RWPE1 (cell line): ENCODE results near the gene RAPGEF2.

Experiments
- CTCF ChIA-PET: fragments of 350-600 bp; sonication (Branson Sonifier 250); formaldehyde crosslinking; extraction: SDS; loops from one replicate; lab custom pipeline; 2021; lab: Yijun Ruan, JAX
- POLR2A ChIA-PET: fragments of 400-600 bp; formaldehyde crosslinking; extraction: SDS; loops from one replicate; lab custom pipeline; 2020; ENCODE audit warnings: antibody characterized with exemption; ENCODE audit not compliant: low non-redundant PET; lab: Yijun Ruan, JAX
- DNase-seq: peaks from one replicate; pipeline ENCODE4 v3.0.0; 2012; ENCODE audit warnings: low spot score
- H3K27ac ChIP-seq: fragments of 450-650 bp; 2 replicates; pipeline ENCODE4 v1.5.1; 2017
- TF ChIP-seq, protein P1 (sequence below): fragments of 450-650 bp; conservative IDR thresholded peaks from 2 replicates; pipeline ENCODE4 v1.5.1; 2017; ENCODE audit warnings: low read depth, mild to moderate bottlenecking

RAPGEF2 gene

DNA sequence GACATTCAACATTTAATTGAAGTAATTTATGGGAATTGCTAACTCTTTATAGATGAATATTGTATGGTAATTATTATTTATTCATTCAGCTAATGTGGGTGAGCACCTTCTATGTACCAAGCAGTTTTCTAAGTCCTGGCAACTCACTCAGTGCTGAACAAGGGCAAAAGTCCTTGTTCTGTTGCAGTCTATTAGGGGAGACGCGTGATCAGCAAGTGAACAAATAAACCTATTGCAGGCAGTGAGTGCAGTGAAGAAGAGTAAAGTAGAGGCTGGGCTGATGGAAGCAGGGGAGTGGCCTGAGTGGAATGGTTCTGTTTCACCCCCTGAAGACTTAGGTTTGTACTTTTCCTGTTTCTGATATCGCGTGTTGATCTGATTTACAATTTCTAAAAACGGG, 214.3 kb downstream of the RAPGEF2 start:
- no peak for DNase-seq
- POLR2A ChIA-PET: no interaction called here
- no peak overlapping the region for H3K27ac ChIP-seq
- TF ChIP-seq, protein P1, sequence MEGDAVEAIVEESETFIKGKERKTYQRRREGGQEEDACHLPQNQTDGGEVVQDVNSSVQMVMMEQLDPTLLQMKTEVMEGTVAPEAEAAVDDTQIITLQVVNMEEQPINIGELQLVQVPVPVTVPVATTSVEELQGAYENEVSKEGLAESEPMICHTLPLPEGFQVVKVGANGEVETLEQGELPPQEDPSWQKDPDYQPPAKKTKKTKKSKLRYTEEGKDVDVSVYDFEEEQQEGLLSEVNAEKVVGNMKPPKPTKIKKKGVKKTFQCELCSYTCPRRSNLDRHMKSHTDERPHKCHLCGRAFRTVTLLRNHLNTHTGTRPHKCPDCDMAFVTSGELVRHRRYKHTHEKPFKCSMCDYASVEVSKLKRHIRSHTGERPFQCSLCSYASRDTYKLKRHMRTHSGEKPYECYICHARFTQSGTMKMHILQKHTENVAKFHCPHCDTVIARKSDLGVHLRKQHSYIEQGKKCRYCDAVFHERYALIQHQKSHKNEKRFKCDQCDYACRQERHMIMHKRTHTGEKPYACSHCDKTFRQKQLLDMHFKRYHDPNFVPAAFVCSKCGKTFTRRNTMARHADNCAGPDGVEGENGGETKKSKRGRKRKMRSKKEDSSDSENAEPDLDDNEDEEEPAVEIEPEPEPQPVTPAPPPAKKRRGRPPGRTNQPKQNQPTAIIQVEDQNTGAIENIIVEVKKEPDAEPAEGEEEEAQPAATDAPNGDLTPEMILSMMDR: no peak
- CTCF ChIA-PET: interaction anchor here (0.7 kb wide), 1 partner anchor 39 kb away, joined by 3 read pairs; no protein-coding TSS in a partner anchor

DNA sequence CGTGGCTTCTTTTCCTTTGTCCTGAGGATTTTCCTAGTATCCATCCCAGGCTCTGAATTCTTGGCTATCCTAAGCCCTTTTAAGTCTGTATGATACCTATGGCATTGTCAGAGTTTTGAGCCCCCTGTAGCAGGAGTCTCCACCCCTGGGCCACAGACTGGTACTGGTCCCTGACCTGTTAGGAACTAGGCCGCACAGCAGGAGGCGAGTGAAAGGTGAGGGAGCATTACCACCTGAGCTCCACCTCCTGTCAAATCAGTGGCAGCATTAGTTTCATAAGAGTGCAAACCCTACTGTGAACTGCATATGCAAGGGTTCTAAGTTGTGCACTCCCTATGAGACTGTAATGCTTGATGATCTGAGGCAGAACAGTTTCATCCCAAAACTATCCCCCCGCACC, 216.1 kb downstream of the RAPGEF2 start:
- no peak for DNase-seq
- TF ChIP-seq, protein P1: no peak
- ChIA-PET CTCF (no interaction called here), POLR2A (no interaction called here)
- H3K27ac ChIP-seq: no peak overlapping the region

DNA sequence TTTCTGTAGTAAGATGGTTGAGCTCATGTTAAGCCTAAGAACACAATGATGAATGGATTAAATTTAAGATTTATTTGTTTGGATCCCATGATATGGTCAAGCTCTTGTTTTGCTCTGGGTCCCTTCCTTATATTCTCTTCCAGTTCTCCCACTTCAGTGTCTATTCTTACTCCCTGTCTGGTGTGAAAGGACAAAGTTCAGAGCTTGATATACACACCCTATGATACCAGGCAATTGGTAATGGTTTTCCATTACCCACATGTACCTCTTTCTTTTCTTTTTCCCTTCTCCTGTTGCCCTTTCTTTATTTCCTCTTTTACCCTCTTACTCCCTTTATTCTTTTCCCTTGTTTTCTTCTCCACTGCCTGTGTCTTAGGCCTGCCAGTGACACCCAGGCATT, 223.6 kb downstream of the RAPGEF2 start:
- TF ChIP-seq, protein P1: no peak
- no peak for DNase-seq
- no peak overlapping the region for H3K27ac ChIP-seq
- ChIA-PET POLR2A (no interaction called here), CTCF (interaction anchor here (0.8 kb wide), 1 partner anchor 52 kb away, joined by 3 read pairs; no protein-coding TSS in a partner anchor)

DNA sequence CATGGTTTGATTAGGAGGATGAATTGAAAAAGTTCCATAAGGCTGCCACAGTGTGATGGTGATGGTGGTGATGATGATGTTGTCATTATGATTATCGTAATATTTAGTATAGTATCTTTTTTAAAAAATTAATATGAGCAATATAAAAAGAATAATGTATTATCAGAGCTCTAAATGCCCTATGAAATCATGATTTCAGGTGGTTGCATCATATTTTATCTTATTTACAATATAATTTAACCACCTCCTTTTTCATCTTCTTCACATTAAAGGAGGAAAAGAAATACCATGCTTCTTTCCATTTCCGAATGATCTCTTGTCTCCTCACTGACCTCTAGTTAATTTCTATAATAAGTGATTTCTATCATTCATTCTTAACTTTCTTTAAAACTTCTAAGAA, 225.9 kb downstream of the RAPGEF2 start:
- DNase-seq: no peak
- POLR2A ChIA-PET: no interaction called here
- TF ChIP-seq, protein P1: no peak
- CTCF ChIA-PET: no interaction called here
- H3K27ac ChIP-seq: no peak overlapping the region

DNA sequence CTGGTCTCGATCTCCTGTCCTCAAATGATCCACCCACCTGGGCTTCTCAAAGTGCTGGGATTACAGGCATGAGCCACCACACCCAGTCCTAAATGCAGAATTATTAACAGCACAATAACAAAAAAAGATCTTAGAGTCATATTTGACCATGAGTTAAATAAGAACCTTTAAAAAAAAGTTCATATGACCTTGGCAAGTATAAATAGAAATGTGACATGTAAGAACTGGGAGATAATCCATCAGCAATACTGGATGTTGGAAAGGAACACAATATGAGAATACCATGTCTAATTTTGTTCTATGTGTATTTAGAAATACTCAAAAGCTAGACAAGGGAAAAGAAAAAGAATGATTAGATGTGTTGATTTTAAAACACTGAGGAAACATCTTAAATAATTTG, 231.6 kb downstream of the RAPGEF2 start:
- DNase-seq: no peak
- TF ChIP-seq, protein P1: no peak
- ChIA-PET POLR2A (no interaction called here), CTCF (interaction anchor here (0.6 to 0.7 kb wide), 2 partner anchors 44 to 1012 kb away, joined by 3 read pairs; no protein-coding TSS in a partner anchor)
- no peak overlapping the region for H3K27ac ChIP-seq

DNA sequence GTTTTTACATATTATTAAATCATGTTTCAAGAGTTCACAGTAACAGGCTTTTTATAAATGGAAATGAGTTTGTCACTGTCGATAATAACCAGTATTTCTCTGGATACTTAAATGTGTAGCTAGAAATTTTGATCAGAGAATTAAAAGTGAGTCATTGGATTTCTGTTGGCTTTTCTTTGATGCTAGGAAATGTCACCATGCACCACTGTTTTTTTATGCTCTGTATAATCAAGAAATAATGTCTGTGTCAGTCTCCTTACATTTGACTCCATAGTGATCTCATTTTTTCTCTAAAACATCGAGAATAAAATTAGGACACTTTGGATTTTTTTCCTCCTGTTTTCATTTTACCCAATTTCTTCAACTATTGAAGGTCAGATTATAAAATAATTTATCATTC, 234.2 kb downstream of the RAPGEF2 start:
- TF ChIP-seq, protein P1: no peak
- POLR2A ChIA-PET: interaction anchor here (0.5 kb wide), 1 partner anchor 462 kb away, joined by 4 read pairs; no protein-coding TSS in a partner anchor
- DNase-seq: no peak
- no peak overlapping the region for H3K27ac ChIP-seq
- CTCF ChIA-PET: no interaction called here
